Tibial nerve (tissue), 4 donors: ENCODE data around the gene PTPRR. TPM values are rescaled to one million over a fixed set of nuclear protein-coding genes. Genes with fewer than 3 reads are reported as not detected.

Source experiments
- DNase-seq, 2 donors: peaks; one replicate each; pipeline ENCODE4 v3.0.0-alpha.2; 2019; ENCODE audit warnings: low spot score in 2 of 2
- H3K27ac ChIP-seq, 4 donors: fragments of 200-600 bp; sonication (generic) in 3 of 4; one replicate each; pipeline ENCODE4 v1.5.1; 2017 to 2019; ENCODE audit warnings: mild to moderate bottlenecking in 1 of 4
- H3K27me3 ChIP-seq, 2 donors: fragments of 200-600 bp; sonication (generic) in 1 of 2; one replicate each; pipeline versions ENCODE4 v1.5.1 to v1.6.0; 2017 to 2019
- H3K36me3 ChIP-seq, 3 donors: fragments of 200-600 bp; sonication (generic); one replicate each; pipeline ENCODE4 v1.5.1; 2018 to 2019
- H3K4me1 ChIP-seq, 4 donors: fragments of 200-600 bp; sonication (generic) in 3 of 4; one replicate each; pipeline ENCODE4 v1.5.1; 2017 to 2019
- H3K4me3 ChIP-seq, 4 donors: fragments of 200-600 bp; sonication (generic) in 3 of 4; one replicate each; pipeline ENCODE4 v1.5.1; 2017 to 2019; ENCODE audit warnings: mild to moderate bottlenecking in 1 of 4, moderate library complexity in 1 of 4
- H3K9me3 ChIP-seq, 4 donors: fragments of 200-600 bp; sonication (generic) in 3 of 4; one replicate each; pipeline ENCODE4 v1.5.1; 2017 to 2019
- EP300 ChIP-seq, 2 donors: sonication (generic); formaldehyde crosslinking; IDR thresholded peaks; one replicate each; pipeline ENCODE4 v1.6.1; 2017; ENCODE audit warnings: antibody characterized with exemption in 2 of 2, mild to moderate bottlenecking in 1 of 2
- POLR2A ChIP-seq, 2 donors: fragments of 450-650 bp; IDR thresholded peaks; one replicate each; pipeline ENCODE4 v1.6.1; 2017; ENCODE audit warnings: antibody characterized with exemption in 2 of 2, mild to moderate bottlenecking in 2 of 2, moderate library complexity in 2 of 2
- WGBS, 2 donors: methylation state at CpG; one replicate each; pipeline ENCODE4 v1.1.5; 2018; 5-methylcytosine and 5-hydroxymethylcytosine counted together
- total RNA-seq, 4 donors: library from RNA; depleted of rRNA; stranded (reverse); fragments of >200 nt; gene quantifications; one replicate each; pipeline ENCODE4 v1.1.0, GENCODE V29; 2016
- TF ChIP-seq, protein P1 (sequence below), 5 experiments: fragments of 200-600 bp in 3 of 5; fragments of 450-650 bp in 2 of 5; sonication (generic) in 3 of 5; IDR thresholded peaks; one replicate each; pipeline ENCODE4 v1.5.1; 2016 to 2019; ENCODE audit warnings: antibody characterized with exemption in 5 of 5, mild to moderate bottlenecking in 3 of 5, moderate library complexity in 2 of 5

Gene PTPRR
- total RNA-seq, 4 donors from 2014 or later, result not detected

DNA sequence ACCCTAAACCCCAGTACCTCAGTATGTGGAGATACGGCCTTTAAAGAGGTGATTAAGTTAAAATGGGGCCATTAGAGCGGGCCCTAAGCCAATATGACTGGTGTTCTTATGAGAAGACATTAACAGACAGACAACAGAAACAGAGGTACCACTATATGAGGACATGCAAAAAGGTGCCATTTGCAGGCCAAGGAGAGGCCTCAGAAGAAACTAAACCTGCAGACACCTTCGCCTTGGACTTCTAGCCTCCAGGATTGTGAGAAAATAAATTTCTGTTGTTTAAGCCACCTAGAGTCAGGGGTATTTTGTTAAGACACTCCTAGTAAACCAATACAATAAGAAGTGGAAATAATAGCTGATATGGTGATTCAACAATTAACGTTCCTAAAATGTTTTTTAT lies 315.9 kb downstream of the PTPRR start:
- 85 to 90% methylated on average over 4 of the region's 4 CpGs for WGBS, 2 donors
- Histone ChIP-seq H3K9me3 (no peaks in the 10 kb centered on the region), H3K27ac (no peak overlapping the region), H3K4me1 (peaks cover 0 to 8% (median 0%) of the 10 kb centered on the region in 4 donors), H3K4me3 (no peak overlapping the region), H3K36me3 (no peaks in the 10 kb centered on the region), H3K27me3 (no peaks in the 10 kb centered on the region)
- no peak for DNase-seq
- TF ChIP-seq POLR2A (IDR thresholded peaks at IDR 0.05) (no peak), EP300 (IDR thresholded peaks at IDR 0.05) (no peak)
- TF ChIP-seq, protein P1, sequence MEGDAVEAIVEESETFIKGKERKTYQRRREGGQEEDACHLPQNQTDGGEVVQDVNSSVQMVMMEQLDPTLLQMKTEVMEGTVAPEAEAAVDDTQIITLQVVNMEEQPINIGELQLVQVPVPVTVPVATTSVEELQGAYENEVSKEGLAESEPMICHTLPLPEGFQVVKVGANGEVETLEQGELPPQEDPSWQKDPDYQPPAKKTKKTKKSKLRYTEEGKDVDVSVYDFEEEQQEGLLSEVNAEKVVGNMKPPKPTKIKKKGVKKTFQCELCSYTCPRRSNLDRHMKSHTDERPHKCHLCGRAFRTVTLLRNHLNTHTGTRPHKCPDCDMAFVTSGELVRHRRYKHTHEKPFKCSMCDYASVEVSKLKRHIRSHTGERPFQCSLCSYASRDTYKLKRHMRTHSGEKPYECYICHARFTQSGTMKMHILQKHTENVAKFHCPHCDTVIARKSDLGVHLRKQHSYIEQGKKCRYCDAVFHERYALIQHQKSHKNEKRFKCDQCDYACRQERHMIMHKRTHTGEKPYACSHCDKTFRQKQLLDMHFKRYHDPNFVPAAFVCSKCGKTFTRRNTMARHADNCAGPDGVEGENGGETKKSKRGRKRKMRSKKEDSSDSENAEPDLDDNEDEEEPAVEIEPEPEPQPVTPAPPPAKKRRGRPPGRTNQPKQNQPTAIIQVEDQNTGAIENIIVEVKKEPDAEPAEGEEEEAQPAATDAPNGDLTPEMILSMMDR (IDR thresholded peaks at IDR 0.05), result no peak

DNA sequence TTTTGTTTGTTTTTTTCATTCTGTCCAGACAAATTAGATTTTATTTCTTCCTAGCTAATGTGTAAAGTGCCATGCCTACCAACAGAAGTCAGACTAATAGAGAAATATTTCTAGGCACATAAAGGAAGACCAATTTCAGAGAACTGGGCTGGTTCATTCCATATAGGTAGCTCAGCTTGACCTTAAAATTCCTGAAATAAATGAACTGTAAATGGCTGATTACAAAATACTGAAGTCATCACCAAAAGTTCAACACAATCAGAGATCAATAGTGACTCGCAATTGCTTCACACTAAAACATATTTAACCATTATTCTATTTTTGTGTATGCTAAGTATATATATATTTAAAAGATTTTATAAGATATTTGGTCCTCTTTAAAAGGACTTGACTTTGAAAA lies 317.5 kb downstream of the PTPRR start:
- no peak overlapping the region for H3K27ac ChIP-seq
- no peaks in the 10 kb centered on the region for H3K27me3 ChIP-seq
- peaks cover 0 to 4% (median 0%) of the 10 kb centered on the region in 4 donors for H3K4me1 ChIP-seq
- no peak for DNase-seq
- 53 to 92% methylated on average over 1 of the region's 1 CpG for WGBS, 2 donors
- H3K4me3 ChIP-seq, result no peak overlapping the region
- TF ChIP-seq POLR2A (IDR thresholded peaks at IDR 0.05), result no peak
- TF ChIP-seq, protein P1 (IDR thresholded peaks at IDR 0.05), result no peak
- TF ChIP-seq EP300 (IDR thresholded peaks at IDR 0.05), result no peak
- no peaks in the 10 kb centered on the region for H3K36me3 ChIP-seq
- no peaks in the 10 kb centered on the region for H3K9me3 ChIP-seq

DNA sequence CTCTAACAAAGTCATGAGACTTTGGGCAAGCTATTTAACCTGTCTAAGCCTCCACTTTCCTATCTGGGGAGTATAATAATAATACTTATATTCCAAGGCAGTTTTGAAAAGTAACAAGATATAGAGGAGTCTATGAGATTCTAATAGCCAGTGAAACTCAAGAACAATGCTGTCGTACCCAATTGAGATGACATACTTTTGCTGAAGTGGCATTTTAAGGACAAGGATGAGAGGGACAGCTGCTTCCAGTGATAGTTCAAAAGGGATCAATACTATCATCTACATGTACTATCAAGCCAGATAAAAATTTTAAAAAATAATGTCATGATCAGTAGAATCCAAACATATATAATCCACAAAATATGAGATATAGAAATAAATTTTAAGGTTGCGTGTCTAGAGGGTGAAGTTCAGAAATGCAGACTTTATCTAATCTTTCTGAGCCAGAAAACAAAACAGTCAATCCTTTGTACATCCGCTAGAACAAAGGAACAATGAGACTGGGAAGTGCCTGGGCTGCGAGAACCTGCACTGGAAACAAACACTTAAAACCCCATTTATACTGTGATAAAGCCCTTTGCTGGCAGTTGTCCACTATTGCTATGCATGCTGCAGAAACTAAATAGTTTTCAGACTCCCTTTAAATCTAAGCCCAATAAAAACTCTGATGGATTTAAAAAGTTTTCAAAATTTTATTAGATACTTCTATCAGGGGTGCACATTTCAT lies 321.9 kb downstream of the PTPRR start:
- WGBS, 2 donors, result 41 to 46% methylated on average over 4 of the region's 4 CpGs
- Histone ChIP-seq H3K27ac (peak overlapping the region in 1 of 4 donors; percentile 20), H3K27me3 (no peaks in the 10 kb centered on the region), H3K9me3 (no peaks in the 10 kb centered on the region), H3K4me1 (peaks cover 0 to 4% (median 0%) of the 10 kb centered on the region in 4 donors), H3K36me3 (no peaks in the 10 kb centered on the region), H3K4me3 (no peak overlapping the region)
- DNase-seq, result no peak
- TF ChIP-seq EP300 (IDR thresholded peaks at IDR 0.05) (peak in 1 of 2 donors; percentile 30), POLR2A (IDR thresholded peaks at IDR 0.05) (no peak)

DNA sequence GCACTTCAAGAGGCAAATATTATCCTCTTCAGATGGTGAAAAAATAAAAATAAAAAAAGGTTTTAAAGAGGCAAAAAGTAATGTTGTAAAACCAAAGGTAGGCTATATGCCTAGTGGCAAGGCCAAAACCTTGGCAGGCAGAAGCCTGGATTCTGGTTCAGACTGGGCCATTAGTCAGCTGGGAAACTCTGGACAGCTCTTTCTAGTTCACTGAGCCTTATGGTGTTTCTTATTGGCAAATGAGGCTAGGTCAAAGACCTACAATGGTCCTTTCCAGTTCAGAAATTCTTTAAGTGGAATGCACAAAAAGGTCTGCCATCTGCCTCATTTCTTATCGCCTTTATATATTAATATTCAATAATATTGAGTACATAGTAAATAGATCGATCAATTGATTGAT lies 327.9 kb downstream of the PTPRR start:
- H3K36me3 ChIP-seq, result no peaks in the 10 kb centered on the region
- no peaks in the 10 kb centered on the region for H3K4me1 ChIP-seq
- TF ChIP-seq, protein P1 (IDR thresholded peaks at IDR 0.05), result no peak
- TF ChIP-seq POLR2A (IDR thresholded peaks at IDR 0.05), result no peak
- TF ChIP-seq EP300 (IDR thresholded peaks at IDR 0.05), result no peak
- no peak overlapping the region for H3K4me3 ChIP-seq
- H3K9me3 ChIP-seq, result no peaks in the 10 kb centered on the region
- no peak overlapping the region for H3K27ac ChIP-seq
- 96 to 97% methylated on average over 2 of the region's 2 CpGs for WGBS, 2 donors
- no peak for DNase-seq
- no peaks in the 10 kb centered on the region for H3K27me3 ChIP-seq

DNA sequence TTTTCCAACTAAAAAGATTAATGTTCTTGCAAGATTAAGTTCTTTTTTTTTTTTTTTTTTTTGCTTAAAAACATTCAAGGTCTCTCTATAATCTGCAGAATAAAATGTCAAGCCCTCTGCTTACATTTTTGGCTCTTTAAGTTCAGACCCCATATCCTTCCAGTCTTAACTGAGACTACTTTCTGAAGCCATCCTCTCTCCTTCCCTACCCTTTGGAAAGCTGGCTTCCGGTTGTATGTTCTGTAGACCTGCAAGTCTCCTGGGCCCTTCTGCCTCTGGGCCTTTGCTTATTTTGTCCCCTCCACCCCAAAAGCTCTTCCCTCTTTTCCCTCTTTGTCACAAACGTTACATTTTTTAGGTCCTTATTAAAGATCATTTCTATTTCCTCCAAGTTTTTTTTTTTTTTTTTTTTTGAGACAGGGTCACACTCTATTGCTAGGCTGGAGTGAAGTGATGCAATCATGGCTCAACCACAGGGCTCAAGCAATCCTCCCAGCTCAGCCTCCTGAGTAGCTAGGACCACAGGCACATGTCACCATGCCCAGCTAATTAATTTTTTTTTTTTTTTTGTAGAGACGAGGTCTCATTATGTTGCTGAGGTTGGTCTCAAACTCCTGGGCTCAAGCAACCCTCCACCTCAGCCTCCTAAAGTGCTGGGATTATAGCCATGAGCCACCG lies 329.9 kb downstream of the PTPRR start:
- no peaks in the 10 kb centered on the region for H3K27me3 ChIP-seq
- no peak for DNase-seq
- 82 to 84% methylated on average over 4 of the region's 4 CpGs for WGBS, 2 donors
- H3K4me1 ChIP-seq, result no peaks in the 10 kb centered on the region
- TF ChIP-seq EP300 (IDR thresholded peaks at IDR 0.05), result no peak
- TF ChIP-seq, protein P1 (IDR thresholded peaks at IDR 0.05), result no peak
- no peak for TF ChIP-seq POLR2A (IDR thresholded peaks at IDR 0.05)
- H3K36me3 ChIP-seq, result no peaks in the 10 kb centered on the region
- no peak overlapping the region for H3K27ac ChIP-seq
- H3K4me3 ChIP-seq, result no peak overlapping the region
- no peaks in the 10 kb centered on the region for H3K9me3 ChIP-seq
